HG02943 (cell line): Measurements from ENCODE around the gene AHCY.
A peak's percentile ranks its signal among the peaks of the same experiment; 100 is the strongest.
"Not testable (repeated sequence)": the region's sequence is repeated elsewhere in the genome, so short reads cannot be mapped to it uniquely, and the experiment has no call there.

Source experiments
- ATAC-seq: cut with Tn5 transposase; IDR thresholded peaks from one replicate; pipeline ENCODE4 v1.9.1; 2021; ENCODE audit warnings: mild to moderate bottlenecking, low read depth, moderate library complexity; ENCODE audit not compliant: unreplicated experiment

AHCY gene

DNA sequence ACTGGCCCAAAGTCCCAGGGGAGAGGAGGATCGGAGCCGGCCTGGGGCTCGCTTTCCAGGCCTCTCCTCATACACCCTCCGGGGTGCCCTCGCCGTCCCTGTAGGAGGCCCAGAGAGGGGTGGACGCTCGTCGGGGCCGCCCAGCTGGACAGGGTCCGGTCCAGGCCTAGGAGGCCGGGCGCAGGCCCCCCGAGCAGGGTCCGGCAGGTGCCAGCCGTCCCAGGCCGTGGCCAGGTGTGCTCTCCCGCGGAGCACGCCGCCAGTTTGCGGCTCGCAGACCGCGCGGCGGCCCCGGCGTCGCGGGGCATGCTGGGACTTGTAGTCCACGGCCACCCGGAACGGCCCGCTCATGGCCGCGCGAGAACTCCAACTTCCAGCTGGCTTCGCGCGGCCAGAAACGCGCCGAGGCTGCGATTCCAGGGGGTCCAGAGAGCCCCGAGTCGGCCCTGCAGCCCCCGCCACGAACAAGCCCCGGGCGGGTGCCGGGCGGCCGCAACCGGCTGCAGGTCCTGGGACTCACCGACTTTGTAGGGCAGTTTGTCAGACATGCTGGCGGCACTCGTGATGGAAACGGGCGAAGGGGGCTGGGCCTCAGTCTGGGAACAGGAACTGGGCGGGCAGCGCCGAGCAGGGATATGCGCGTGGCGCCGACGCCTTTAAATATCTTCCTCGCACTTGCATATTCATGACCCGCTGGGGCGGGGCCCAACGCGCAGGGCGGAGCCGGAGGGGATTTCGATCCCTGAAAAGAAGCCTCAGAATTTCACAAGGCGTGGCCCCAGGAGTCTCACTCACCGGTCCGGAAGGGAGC is at the start of gene AHCY:
AHCY (minus strand) TSS at position 633 of the 811 bp plus-strand sequence; CDS start at position 548, 85 bp downstream.
- ATAC-seq, result peak; percentile 84

DNA sequence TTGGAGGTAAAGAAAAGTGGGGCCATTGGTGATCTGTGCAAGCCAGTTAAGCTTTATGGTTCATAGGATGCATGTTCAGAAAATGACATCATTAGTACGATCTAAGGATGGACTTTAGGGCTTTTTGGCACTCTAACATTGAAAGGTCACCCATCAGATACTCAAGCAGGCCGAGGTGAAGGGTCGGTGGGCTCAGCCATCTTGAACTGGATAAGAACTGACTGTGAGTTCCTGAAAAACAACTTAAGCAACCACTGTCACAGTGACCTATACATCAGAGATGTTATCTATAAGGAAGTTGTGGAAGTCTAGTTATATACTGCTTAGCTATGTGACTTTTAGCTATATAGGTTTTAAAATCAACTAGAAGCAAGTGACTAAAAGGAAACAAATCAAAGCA is 46.9 kb upstream of the AHCY start:
- no peak for ATAC-seq

DNA sequence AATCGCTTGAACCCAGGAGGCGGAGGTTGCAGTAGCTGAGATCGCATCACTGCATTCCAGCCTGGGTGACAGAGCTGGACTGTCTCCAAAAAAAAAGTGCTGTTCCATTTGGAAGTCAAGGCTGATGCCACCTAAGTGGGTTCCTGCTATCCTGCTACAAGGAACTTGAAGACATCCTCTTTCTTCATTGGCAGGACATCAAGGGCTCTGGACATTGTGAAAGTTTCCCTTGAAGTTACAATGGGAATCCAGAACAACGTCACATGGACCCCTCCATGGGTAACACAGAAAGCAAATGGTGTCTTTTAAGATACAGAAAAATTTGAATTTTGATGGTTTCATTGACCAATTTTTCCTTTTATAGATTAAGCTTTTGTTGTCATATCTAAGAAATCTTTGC is 44.4 kb upstream of the AHCY start:
- ATAC-seq, result no peak

DNA sequence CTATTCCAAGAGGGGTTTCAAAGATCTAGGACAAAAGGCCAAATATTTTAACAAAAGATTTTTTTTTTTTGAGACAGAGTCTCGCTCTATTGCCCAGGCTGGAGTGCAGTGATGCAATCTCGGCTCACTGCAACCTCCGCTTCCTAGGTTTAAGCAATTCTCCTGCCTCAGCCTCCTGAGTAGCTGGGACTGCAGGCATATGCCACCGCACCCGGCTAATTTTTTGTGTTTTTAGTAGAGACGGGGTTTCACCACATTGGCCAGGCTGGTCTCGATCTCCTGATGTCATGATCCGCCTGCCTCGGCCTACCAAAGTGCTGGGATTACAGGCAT is 43.3 kb upstream of the AHCY start:
- not testable (repeated sequence) for ATAC-seq

DNA sequence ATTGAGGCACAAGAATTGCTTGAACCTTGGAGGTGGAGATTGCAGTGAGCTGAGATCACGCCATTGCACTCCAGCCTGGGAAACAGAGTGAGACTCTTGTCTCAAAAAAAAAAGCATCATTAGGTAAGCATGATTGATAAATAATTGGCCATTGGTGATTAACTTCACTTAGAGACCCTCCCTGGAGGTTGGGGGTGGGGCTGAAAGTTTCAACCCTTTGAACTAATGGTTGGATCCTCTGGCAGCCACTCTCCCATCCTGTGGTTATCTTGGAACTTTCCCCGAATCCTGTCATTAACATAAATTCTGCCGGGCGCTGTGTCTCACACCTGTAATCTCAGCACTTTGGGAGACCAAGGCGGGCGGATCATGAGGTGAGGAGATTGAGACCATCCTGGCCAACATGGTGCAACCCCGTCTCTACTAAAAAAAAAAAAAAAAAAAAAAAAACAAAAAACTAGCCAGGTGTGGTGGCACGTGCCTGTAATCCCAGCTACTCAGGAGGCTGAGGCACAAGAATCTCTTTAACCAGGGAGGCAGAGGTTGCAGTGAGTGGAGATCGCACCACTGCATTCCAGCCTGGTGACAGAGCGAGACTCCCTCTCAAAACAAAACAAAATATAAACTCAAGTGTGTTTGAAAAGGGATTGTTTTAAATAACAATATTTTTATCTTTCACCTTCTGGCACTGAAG is 42.8 kb upstream of the AHCY start:
- ATAC-seq, result not testable (repeated sequence)

GRCh38 chr20:34345402-34345736 is 42.2 kb upstream of the AHCY start:
- no peak for ATAC-seq

DNA sequence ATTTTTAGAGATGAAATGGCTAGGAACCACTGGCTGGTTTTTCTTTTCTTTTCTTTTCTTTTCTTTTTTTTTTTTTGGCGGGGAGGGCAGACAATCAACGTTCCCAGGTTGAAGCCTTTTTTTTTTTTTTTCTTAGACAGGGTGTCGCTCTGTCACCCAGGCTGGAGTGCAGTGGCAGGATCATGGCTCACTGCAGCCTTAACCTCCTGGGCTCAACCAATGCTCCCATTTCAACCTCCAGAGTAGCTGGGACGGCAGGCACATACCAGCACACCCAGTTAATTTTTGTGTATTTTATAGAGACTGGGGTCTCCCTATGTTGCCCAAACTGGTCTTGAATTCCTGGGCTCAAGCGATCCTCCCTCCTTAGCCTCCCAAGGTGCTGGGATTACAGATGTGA is 41.1 kb upstream of the AHCY start:
- ATAC-seq, result no peak

- ATAC-seq, result no peak
Observed at GRCh38 chr20:34343458-34344211, 40.5 kb upstream of the AHCY start.

DNA sequence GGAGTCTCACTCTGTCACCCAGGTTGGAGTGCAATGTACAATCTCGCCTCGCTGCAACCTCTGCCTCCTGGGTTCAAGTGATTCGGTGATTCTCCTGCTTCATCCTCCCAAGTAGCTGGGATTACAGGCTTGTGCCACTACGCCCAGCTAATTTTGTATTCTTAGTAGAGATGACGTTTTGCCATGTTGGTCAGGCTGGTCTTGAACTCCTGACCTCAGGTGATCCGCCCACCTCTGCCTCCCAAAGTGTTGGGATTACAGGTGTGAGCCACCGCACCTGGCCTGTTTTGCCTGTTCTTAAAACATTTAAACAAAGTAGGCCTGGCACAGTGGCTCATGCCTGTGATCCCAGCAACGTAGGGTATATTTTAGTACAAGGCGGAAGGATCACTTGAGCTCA is 38.0 kb upstream of the AHCY start:
- not testable (repeated sequence) for ATAC-seq

DNA sequence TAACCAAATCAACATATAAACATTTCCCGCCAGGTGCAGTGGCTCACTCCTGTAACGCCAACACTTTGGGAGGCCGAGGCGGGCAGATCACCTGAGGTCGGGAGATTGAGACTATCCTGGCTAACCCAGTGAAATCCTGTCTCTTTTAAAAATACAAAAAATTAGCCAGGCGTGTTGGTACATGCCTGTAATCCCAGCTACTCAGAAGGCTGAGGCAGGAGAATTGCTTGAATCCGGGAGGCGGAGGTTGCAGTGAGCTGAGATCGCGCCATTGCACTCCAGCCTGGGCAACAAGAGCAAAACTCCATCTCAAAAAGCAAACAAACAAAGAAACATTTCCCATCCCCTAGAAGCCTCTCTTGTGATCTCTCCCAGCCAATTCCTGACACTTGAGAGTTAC is 37.6 kb upstream of the AHCY start:
- not testable (repeated sequence) for ATAC-seq

- ATAC-seq, result no peak
Observed at GRCh38 chr20:34337982-34338726, 35.0 kb upstream of the AHCY start.

DNA sequence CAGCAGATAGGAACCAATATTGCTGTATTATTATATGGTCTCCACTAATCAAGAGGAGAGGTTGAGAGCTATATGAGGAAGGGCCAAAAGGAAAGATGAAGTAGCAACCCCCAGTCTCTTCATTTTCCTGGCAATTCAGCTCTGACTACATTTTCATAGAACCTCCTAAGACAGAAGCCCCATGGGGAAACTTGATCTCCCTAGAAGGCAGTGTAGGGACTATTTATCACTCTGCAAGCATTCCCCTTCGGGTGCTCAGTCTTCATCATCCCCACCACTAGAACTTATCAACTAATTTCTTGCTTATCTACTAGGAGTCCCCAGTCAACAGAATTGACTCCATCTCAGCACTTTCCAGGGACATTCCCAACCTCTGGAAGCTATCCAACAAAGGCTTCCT is 34.4 kb upstream of the AHCY start:
- ATAC-seq, result no peak

DNA sequence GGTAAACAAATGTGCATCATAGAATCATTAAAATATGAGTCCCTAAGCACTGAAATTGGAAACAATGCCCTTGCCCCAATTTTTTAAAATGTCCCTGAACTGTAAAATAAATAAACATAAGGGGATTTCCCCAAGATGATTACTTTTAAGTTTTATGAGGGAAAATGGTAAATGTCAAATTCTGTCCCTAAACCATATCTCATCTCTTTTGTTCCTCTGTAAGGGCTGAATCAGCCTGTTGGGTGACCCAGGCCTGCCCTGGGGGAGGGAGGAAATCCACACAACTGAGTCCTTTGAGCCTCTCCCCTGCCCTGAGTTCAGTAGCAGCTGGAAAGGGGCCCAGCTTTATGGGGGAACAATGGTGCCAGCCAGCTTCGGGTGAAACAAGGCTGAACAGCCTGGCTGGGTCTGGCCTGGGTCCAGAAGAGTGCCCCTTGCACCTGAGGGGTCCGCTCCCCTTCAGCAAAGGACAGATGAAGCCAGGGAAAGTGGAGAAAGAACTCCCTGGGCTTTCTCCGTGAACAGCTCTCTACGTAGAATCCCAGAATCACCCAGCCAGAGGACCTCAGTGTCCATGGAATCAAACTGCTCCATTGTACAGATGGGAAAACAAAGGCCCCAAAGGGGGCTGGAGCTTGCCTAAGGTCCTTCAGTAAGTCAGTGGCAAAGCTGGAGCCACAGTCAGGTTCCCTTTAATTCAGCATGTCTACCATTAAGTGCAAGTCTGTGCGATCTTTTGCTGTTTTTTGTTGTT is 31.7 kb upstream of the AHCY start:
- ATAC-seq, result no peak

DNA sequence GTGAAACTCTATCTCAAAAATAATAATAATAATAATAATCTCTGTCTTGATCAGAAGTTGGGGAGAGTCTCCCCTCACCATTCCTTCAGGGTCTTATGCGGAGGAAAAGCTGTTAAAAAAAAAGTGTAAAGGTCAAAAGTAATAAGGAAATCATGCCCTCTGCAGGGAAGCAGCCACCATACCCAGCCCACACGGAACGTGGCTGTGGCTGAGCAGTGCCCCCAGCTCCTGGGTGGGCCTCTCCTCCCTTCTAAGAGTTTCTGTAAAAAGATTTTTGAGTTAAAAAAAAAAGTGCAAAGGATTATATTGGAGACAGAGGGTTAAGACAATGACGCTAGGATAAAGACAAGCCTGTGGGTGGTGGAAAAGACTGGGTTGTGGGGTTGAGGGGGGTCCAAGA is 30.6 kb upstream of the AHCY start:
- no peak for ATAC-seq

DNA sequence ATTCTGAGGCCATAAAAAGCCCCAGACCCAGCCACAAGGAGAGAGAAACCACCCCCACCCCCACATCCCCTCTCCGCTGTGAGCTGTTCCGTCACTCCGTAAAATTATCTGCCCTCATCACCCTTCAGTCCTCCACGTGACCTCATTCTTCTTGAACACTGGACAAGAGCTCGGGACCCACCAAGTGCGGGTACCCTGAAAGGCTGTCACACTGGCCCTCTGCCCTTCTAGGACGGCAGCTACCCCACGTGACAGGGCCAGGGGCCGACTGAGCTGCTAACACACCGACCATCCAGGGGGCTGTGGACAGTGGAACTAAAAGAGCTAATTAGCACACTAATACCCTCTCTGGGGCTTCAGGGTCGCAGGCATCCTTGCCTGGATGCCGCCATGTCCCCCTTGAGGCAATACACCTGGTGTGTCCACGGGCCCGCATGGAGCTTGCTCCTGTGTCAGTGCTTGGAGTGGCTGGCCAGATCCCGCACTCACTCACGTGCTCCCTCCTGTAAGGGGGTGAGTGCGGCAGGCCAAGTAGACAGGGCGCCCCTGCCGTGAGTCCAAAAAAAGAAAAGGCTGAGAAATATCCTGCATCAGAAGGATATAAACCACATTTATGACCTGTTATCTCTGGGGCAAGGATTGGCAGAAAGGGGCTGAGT is 29.2 kb upstream of the AHCY start:
- ATAC-seq, result no peak

DNA sequence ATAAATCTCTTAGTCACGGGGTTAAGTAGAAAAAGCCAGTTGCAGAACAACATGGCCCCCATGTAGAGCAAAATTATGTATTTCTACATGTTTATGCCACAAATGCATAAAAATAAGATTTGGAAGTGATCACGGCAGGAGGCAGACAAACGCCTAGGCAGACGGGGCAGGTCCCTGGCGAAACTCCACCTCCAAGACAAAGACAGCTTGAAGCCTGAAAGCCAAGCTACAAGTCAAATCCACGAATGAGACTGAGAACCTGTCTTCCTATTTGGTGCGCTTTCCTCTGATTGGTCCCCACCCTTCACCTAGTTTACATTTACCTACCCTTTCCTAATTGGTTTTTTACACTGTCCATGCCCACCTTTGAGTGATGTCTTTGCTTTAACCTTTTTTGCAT is 28.7 kb upstream of the AHCY start:
- no peak for ATAC-seq

GRCh38 chr20:34330861-34331544 is 27.8 kb upstream of the AHCY start:
- ATAC-seq, result not testable (repeated sequence)

GRCh38 chr20:34328928-34329677 is 25.9 kb upstream of the AHCY start:
- no peak for ATAC-seq
